HG02610 (cell line): ENCODE results near the gene CACNA1C.

ENCODE experiments used
- ATAC-seq: cut with Tn5 transposase; IDR thresholded peaks from one replicate; pipeline ENCODE4 v1.9.1; 2021; ENCODE audit warnings: mild to moderate bottlenecking, moderate library complexity; ENCODE audit not compliant: unreplicated experiment

The CACNA1C gene

GRCh38 chr12:2034633-2035430 is 18.0 kb upstream of the CACNA1C start:
- ATAC-seq, result peak; percentile 83

GRCh38 chr12:2035431-2036055 is 17.2 kb upstream of the CACNA1C start:
- ATAC-seq, result no peak

DNA sequence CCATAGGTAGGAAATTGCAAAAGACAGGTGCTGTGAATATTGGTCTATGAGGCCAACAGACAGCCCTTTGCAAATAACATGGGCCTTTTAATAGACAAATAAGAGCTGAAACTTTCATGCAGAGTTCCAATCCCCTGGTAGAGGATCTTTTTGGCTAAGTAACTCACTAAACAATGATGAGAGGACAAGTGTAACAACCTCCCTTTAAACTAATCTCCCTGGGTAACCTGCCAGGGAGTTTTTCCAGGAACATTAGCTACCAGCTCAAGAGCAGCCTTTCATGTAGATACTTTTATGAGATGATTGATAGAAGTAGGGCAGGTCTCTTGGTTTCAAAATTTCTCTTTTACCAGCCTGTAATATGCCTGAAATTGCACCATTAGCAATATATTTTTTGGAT is 13.8 kb upstream of the CACNA1C start:
- no peak for ATAC-seq

GRCh38 chr12:2043054-2043453 is 9.7 kb upstream of the CACNA1C start:
- no peak for ATAC-seq

DNA sequence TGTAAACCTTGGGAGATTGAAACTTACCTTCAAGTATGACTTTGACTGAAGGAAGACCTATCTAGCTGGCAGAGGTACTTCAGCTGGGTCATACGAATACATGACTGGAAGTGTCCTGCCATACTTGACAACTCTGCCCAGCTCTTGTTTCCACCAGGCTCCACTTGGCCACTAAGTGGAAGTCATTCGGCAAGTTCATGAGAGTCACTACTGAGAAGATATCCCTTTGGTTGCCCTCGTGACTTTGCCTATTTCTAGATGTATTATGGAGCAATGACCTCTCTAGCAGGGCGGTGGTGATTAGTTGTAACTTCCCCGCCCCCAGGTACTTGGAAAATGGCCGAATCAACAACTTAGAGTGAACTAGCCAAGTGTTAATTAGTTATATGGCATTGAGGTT is 8.6 kb upstream of the CACNA1C start:
- no peak for ATAC-seq

GRCh38 chr12:2046957-2047356 is 5.8 kb upstream of the CACNA1C start:
- ATAC-seq, result no peak

DNA sequence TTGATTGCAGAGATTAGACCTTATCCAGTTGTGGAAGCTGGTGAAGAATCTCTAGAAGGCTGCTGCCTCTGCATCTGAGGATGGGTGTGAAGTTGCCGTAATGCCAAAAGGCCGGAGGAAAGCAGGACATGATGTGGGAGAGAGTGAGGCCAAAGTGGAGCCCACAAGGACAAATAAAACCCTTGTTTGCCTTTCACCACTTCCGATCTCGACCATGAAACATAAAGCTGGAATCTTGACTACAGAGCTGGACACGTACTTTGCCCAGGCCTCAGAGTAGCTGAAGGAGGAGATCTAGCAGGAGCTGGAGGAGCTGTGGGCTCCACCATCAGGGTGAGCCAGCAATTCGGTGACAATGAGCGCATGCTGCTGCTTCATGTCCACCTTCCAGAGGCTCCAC is 5.0 kb upstream of the CACNA1C start:
- no peak for ATAC-seq

GRCh38 chr12:2049604-2050540 is 2.9 kb upstream of the CACNA1C start:
- no peak for ATAC-seq

- ATAC-seq, result no peak
Observed at GRCh38 chr12:2051700-2052621, 826 bp upstream of the CACNA1C start.

DNA sequence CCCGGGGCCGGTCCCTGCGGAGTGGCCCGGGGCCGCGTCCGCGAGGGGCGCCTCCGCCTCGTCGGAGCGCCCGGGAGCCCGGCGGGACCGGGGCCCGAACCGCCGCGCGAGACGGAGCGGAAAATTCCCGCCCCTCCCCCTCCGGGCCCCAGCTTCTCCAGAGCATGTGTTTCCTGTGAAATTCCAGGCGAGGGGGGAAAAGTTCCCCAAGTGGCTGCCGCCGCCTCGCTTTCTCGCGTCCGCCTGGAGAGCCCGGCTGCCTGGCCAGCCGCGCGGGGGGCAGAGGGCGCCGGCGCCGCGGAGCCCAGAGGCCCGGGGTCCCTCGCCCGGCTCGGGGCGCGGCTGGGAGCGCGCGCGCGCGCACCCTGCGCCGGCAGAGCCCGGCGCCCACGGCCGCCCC is 904 bp downstream of the CACNA1C start:
- ATAC-seq, result no peak

GRCh38 chr12:2054091-2055018 is 1.6 kb downstream of the CACNA1C start:
- no peak for ATAC-seq

DNA sequence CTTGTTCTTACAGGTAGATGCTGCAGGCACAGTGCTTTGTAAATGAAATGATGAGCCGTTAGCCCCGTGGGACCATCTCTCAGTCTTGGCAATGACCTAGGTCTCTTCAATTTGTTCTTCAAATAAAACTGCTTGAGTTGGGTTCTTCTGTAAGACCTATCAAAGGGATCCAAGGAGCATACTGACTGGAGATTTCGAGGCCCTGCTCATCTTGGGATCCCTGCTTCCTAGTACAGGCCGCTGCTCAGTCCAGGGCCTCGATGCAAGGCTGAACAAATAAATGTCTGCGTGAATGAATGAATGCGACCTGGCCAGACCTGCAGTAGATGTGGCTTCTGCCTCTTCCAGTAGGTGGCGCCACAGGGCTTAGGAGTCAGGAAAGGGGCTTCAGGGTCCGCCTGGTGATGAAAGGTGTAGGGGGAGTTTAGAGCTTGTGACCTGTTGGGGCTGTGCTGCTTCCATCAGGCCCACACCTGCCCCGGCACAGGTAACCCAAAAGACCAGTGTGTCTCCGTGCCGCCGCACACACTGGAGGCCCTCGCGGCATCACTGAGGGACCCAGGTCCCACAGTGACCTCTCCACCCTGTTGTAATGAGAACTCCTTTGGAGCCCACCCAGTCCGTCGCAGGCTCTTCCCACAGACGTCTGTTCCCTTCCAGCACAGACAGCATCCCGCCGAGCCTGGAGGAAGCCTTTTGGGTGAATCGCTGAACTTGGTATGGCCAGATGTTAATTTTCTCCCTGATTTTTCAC is 4.4 kb downstream of the CACNA1C start:
- ATAC-seq, result no peak

DNA sequence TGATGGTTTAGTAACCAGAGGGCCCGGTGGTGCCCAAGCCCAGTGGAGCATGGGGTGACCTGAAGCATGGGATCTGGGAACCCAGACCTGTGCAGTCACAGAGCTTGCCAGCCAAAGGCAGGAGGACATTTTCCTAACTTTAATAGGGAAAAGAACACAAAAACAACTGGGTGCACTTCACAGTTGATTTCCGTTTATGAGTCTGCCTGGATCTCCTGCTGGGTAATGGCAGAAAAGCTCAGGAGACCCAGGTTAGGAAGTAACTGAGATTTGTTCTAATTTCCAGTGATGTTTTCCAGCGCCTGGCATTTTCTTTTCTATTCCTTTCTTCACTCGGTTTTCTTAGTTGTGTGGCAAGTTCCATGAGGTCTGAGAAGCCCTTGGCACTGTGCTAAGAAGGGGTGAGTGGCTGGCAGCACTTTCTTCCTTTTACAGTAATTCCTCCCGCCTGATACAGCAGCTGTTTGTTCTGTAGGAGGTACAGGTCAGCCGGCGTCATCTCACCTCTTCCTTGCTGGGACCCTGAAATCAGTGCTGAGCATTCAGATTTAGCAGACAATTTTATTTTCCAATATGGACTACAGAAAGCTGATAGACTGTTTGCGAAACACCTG is 5.1 kb downstream of the CACNA1C start:
- ATAC-seq, result no peak

- no peak for ATAC-seq
Observed at GRCh38 chr12:2058837-2059236, 6.0 kb downstream of the CACNA1C start.

GRCh38 chr12:2061402-2061801 is 8.6 kb downstream of the CACNA1C start:
- ATAC-seq, result no peak

DNA sequence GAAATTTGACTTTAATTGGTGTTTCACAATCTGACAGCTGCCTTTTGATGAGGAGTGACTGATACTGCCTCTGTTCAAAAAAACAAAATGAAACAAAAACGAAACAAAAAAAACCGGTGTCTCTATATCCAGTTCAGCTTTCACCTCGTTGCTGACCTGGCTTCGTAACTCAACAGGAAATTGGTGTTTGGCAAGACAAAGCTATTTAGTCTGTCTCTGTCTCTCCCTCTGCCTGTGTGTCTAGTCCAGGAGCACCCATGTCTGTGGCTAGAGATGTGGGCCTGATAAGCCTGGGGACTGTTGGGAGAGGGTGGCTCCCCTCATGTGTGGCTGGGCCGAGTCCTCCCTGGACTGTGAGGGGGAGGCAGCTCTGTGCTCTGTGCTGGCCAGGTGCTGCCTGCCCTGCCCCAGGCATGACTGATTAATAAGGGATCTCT is 11.3 kb downstream of the CACNA1C start:
- no peak for ATAC-seq

- no peak for ATAC-seq
Observed at GRCh38 chr12:2068653-2069052, 15.9 kb downstream of the CACNA1C start.

DNA sequence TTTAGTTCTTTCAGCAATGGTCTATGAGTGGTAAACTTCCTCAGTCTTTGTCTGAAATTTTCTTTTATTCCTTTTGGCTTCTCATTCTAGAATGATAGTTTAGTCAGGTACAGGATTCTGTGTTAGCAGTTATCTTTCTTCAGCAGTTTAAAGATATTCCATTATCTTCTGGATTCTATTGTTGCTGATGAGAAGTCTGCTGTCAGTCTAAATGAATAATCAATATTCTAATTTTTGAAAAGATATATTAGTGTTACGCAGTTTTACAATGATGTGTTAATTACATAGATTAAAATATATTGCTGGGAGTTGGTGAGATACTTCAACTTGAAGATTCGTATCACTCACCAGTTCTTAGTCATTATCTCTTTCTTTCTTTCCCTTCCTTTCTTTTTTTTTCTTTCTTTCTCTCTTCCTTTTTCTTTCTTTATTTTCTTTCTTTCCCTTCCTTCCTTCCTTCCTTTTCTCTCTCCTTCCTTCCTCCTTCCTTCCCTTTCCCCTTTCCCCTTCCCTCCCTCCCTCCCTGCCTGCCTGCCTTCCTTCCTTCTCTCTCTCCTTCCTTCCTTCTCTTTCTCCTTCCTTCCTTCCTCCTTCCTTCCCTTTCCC is 17.8 kb downstream of the CACNA1C start:
- ATAC-seq, result no peak
